ENCODE results near the gene EFL1. TPM values are rescaled to one million over a fixed set of nuclear protein-coding genes. Genes with fewer than 3 reads are reported as not detected.

The EFL1 gene
- polyA plus RNA-seq, 1 donor, result 21.7 TPM

- no peak for DNase-seq
Measured at GRCh38 chr15:82081914-82082762, 180.4 kb downstream of the EFL1 start.

DNA sequence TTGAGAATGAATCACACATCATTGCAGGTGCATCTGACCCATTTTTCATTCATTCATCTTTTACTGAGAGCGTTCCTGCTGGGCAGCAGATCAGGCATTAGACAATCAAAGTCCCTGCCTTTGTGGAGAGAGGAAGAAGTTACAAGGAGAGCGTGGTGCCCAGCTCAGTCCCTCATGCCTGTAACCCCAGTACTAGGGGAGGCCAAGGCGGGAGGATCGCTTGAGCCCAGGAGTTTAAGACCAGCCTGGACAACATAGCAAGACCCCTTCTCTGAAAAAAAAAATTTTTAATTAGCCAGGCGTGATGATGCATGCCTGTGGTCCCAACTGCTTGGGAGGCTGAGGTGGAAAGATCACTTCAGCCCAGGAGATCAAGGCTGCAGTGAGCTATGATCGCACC is 181.8 kb downstream of the EFL1 start:
- no peak for DNase-seq

Other genes with a start within 250 kb of the EFL1 start
- gene MEX3B, start 216.7 kb downstream of the EFL1 start, polyA plus RNA-seq (ENCODE audit: insufficient read length), result 11.1 TPM
- 8.0 TPM for gene SAXO2, start 84 bp upstream of the EFL1 start, polyA plus RNA-seq (ENCODE audit: insufficient read length)
- gene GOLGA6L10, start 86.7 kb upstream of the EFL1 start, polyA plus RNA-seq (ENCODE audit: insufficient read length), result 7.8 TPM
- gene GOLGA6L9, start 167.1 kb upstream of the EFL1 start, polyA plus RNA-seq (ENCODE audit: insufficient read length), result 30.7 TPM

Measured in left kidney (tissue), 2 donors.